PFSK-1 (cell line): ENCODE results near the gene KRTAP13-2.

Experiments
- FOXP2 ChIP-seq: optimal IDR thresholded peaks from 2 replicates; pipeline ENCODE3; 2011; ENCODE audit warnings: borderline replicate concordance, control low read depth, inconsistent platforms; ENCODE audit not compliant: insufficient read depth; ENCODE audit errors: extremely low read length, extremely low read depth
- POLR2AphosphoS5 ChIP-seq: IDR thresholded peaks from 2 replicates; pipeline ENCODE4 v1.6.1; 2012; ENCODE audit warnings: low read depth, mild to moderate bottlenecking, control low read depth, low read length, moderate library complexity
- SIN3A ChIP-seq: IDR thresholded peaks from 2 replicates; pipeline ENCODE4 v1.6.1; 2012; ENCODE audit warnings: mild to moderate bottlenecking, low read length, moderate library complexity, borderline replicate concordance; ENCODE audit not compliant: insufficient read depth
- TAF1 ChIP-seq: IDR thresholded peaks from 2 replicates; pipeline ENCODE4 v1.6.1; 2012; ENCODE audit warnings: low read length, control low read depth, borderline replicate concordance; ENCODE audit not compliant: insufficient read depth
- TF ChIP-seq, protein P1 (sequence below), 2 experiments: IDR thresholded peaks; 2 replicates each; pipeline versions ENCODE4 v1.6.1 to v1.8.0; 2011 to 2012; ENCODE audit warnings: low read depth in 2 of 2, low read length in 2 of 2, control low read depth in 1 of 2, inconsistent platforms in 1 of 2, mild to moderate bottlenecking in 1 of 2, moderate library complexity in 1 of 2; ENCODE audit not compliant: insufficient read depth in 1 of 2

The KRTAP13-2 gene

DNA sequence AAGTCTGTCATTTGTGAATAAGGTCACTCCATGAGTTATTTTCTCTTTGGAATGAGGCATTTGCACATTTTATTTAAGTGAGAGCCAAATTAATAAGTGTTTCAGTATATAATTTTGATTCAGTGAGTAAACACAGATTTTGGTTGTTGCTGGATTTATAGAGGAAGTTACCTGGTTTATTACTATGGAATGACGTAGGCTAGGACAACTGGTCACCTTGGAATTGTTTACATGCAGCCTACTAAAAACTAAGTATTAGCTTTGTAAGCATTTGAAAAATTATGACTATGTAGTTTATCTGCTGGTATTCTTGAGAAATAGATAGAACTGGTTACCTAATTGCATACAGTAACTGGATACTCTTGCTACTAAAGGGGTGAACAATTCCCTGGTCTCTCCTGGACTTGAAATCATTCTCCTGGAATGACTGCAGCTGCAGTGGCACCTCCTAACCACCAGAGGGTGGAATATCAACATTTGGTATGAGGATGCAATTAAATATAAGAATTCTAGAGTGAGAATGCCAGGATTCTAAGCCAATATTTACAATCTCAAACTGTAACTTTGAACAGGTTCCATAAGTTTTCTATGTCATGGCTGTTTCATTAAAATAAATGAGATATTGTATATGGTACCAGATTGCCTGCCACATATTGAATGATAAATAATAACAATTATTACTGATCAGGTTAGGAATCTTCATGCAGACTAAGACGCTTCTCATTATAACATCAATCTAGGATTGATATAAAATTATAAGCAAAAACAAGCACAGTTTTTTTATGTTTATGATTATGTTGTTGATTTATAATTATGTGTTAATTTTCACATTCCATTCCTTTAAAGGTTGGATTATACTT lies 31.1 kb downstream of the KRTAP13-2 start:
- TF ChIP-seq POLR2AphosphoS5 = no peak
- TF ChIP-seq, protein P1, sequence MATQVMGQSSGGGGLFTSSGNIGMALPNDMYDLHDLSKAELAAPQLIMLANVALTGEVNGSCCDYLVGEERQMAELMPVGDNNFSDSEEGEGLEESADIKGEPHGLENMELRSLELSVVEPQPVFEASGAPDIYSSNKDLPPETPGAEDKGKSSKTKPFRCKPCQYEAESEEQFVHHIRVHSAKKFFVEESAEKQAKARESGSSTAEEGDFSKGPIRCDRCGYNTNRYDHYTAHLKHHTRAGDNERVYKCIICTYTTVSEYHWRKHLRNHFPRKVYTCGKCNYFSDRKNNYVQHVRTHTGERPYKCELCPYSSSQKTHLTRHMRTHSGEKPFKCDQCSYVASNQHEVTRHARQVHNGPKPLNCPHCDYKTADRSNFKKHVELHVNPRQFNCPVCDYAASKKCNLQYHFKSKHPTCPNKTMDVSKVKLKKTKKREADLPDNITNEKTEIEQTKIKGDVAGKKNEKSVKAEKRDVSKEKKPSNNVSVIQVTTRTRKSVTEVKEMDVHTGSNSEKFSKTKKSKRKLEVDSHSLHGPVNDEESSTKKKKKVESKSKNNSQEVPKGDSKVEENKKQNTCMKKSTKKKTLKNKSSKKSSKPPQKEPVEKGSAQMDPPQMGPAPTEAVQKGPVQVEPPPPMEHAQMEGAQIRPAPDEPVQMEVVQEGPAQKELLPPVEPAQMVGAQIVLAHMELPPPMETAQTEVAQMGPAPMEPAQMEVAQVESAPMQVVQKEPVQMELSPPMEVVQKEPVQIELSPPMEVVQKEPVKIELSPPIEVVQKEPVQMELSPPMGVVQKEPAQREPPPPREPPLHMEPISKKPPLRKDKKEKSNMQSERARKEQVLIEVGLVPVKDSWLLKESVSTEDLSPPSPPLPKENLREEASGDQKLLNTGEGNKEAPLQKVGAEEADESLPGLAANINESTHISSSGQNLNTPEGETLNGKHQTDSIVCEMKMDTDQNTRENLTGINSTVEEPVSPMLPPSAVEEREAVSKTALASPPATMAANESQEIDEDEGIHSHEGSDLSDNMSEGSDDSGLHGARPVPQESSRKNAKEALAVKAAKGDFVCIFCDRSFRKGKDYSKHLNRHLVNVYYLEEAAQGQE (IDR thresholded peaks at IDR 0.05; ENCODE audit: insufficient read depth in 1 of 2, low read depth in 2 of 2, low read length in 2 of 2) = no peak
- no peak for TF ChIP-seq FOXP2
- TF ChIP-seq SIN3A = no peak
- no peak for TF ChIP-seq TAF1

DNA sequence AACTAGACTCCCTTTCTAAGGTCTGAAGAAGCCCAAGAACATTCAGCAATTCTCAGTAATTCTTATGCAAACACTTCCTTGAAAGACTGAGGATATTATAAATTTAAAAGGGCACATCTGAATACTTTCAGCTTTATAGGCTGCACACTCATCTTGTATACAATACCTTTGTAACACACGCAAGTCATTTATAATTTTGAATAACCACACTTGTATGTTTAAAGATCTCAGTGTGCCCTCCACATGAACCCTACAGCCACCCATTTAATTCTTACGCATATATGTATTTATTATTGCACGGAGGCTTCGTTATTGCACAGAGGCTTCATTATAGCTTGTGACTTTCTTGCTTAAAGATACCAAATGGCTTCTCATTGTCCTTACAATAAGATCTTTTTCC lies 33.4 kb downstream of the KRTAP13-2 start:
- no peak for TF ChIP-seq TAF1
- no peak for TF ChIP-seq POLR2AphosphoS5
- no peak for TF ChIP-seq FOXP2
- TF ChIP-seq, protein P1 (IDR thresholded peaks at IDR 0.05; ENCODE audit: insufficient read depth in 1 of 2, low read depth in 2 of 2, low read length in 2 of 2) = no peak
- no peak for TF ChIP-seq SIN3A

DNA sequence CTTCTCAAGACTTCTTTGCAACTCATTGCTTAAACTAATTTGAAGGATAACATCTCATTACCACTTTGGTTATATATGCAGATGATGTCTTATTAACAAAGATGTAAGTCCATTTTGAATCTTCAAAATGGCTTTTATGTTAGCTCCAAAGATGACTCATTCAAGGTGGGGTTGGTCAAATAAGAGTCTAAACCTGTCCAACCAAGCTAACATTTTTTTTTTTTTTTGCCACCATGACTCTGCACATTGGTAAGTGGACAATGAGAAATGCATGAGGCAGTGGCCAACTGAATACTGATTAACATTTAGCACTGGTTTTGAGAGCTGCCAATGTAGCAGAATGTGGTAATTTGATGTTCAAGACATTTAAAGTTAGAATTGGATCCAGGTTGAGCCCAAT lies 34.3 kb downstream of the KRTAP13-2 start:
- TF ChIP-seq SIN3A (no peak), POLR2AphosphoS5 (no peak), TAF1 (no peak), FOXP2 (no peak)
- TF ChIP-seq, protein P1 (IDR thresholded peaks at IDR 0.05; ENCODE audit: insufficient read depth in 1 of 2, low read depth in 2 of 2, low read length in 2 of 2) = no peak

DNA sequence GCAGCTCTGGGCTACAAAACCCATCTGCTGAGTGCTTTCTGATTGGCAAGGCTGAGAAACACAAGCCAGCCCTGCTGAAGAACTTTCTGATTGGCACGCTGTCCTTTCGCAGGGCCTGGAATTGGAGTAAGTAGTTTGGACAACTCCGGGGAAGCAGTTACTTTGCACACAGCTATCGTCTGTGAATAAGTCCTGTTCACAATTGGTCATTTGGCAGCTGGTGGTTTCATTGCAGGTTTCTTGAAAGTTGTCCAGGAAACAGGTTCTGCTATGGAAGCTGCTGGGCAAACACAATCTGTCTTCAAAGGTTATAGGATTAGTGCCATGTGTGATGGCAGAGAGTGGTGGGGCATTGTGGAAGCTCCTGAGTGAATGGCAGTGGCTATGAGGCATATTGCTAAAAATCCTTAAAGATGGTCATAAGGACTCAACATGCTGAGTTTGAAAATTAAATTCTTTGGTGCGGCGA lies 34.8 kb downstream of the KRTAP13-2 start, which contains the start of gene KRTAP27-1:
Gene KRTAP27-1 (minus strand): TSS at position 419 of the 469 bp plus-strand sequence. CDS start 26 bp downstream, at position 393.
- TF ChIP-seq, protein P1 (IDR thresholded peaks at IDR 0.05; ENCODE audit: insufficient read depth in 1 of 2, low read depth in 2 of 2, low read length in 2 of 2) = no peak
- no peak for TF ChIP-seq FOXP2
- TF ChIP-seq TAF1 = no peak
- TF ChIP-seq POLR2AphosphoS5 = no peak
- TF ChIP-seq SIN3A = no peak

GRCh38 chr21:30336596-30336995 lies 35.5 kb downstream of the KRTAP13-2 start:
- TF ChIP-seq POLR2AphosphoS5 (no peak), FOXP2 (no peak), TAF1 (no peak), SIN3A (no peak)
- TF ChIP-seq, protein P1 (IDR thresholded peaks at IDR 0.05; ENCODE audit: insufficient read depth in 1 of 2, low read depth in 2 of 2, low read length in 2 of 2) = no peak
